Adrenal gland (tissue), 5 donors: ENCODE results near the gene ZNF644.
"Not testable (repeated sequence)": the region's sequence is repeated elsewhere in the genome, so short reads cannot be mapped to it uniquely, and the experiment has no call there.

ENCODE experiments used
- POLR2A ChIP-seq, 2 donors: fragments of 450-650 bp; IDR thresholded peaks; one replicate each; pipeline ENCODE4 v1.6.1; 2017; ENCODE audit warnings: antibody characterized with exemption in 2 of 2, mild to moderate bottlenecking in 2 of 2, moderate library complexity in 1 of 2
- TF ChIP-seq, protein P1 (sequence below), 6 experiments: fragments of 450-650 bp in 4 of 6; fragments of 200-600 bp in 2 of 6; sonication (generic) in 1 of 6; IDR thresholded peaks; 1 replicate in 5 of 6; 2 replicates in 1 of 6; pipeline versions ENCODE4 v1.5.1 to v1.8.0; 2016 to 2021; ENCODE audit warnings: antibody characterized with exemption in 6 of 6, mild to moderate bottlenecking in 2 of 6, moderate library complexity in 1 of 6
- donor health status: DM: no; HTN: no; CAD: no.

DNA sequence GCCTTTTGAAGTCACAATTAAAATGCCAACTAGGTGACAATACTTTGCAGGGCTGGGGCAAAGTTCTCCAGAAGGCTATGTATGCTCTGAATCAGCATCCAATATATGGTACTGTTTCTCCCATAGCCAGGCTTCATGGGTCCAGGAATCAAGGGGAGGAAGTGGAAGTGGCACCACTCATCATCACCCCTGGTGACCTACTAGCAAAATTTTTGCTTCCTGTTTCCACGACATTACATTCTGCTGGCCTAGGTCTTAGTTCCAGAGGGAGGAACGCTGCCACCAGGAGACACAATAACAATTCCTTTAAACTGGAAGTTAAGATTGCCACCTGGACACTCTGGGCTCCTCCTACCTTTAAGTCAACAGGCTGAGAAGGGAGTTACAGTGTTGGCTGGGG lies 22.9 kb upstream of the ZNF644 start:
- TF ChIP-seq, protein P1, sequence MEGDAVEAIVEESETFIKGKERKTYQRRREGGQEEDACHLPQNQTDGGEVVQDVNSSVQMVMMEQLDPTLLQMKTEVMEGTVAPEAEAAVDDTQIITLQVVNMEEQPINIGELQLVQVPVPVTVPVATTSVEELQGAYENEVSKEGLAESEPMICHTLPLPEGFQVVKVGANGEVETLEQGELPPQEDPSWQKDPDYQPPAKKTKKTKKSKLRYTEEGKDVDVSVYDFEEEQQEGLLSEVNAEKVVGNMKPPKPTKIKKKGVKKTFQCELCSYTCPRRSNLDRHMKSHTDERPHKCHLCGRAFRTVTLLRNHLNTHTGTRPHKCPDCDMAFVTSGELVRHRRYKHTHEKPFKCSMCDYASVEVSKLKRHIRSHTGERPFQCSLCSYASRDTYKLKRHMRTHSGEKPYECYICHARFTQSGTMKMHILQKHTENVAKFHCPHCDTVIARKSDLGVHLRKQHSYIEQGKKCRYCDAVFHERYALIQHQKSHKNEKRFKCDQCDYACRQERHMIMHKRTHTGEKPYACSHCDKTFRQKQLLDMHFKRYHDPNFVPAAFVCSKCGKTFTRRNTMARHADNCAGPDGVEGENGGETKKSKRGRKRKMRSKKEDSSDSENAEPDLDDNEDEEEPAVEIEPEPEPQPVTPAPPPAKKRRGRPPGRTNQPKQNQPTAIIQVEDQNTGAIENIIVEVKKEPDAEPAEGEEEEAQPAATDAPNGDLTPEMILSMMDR (IDR thresholded peaks at IDR 0.05), result not testable (repeated sequence)
- not testable (repeated sequence) for TF ChIP-seq POLR2A (IDR thresholded peaks at IDR 0.05)
